H9 (cell line): ENCODE data around the gene SNAI3. TPM values are rescaled to one million over a fixed set of nuclear protein-coding genes. Genes with fewer than 3 reads are reported as not detected.

Experiments used
- DNase-seq: peaks from one replicate; pipeline ENCODE4 v3.0.0-alpha.2; 2017
- H2AFZ ChIP-seq: one replicate; pipeline ENCODE4 v1.6.1; 2013; ENCODE audit warnings: mild to moderate bottlenecking, low read length, control low read depth, moderate library complexity
- H2AK5ac ChIP-seq: 2 replicates; pipeline ENCODE4 v1.6.1; 2013; ENCODE audit warnings: low read length, control low read depth, mixed read lengths; ENCODE audit not compliant: insufficient read length
- H2BK120ac ChIP-seq: one replicate; pipeline ENCODE4 v1.6.1; 2013; ENCODE audit warnings: low read depth, mild to moderate bottlenecking, low read length, control low read depth, inconsistent platforms; ENCODE audit not compliant: poor library complexity, severe bottlenecking
- H2BK12ac ChIP-seq: 2 replicates; pipeline ENCODE4 v1.6.1; 2013; ENCODE audit warnings: low read length, control low read depth, mixed read lengths, low read depth; ENCODE audit not compliant: insufficient read length
- H2BK15ac ChIP-seq: 2 replicates; pipeline ENCODE4 v1.6.1; 2013; ENCODE audit warnings: low read depth, low read length, control low read depth
- H2BK20ac ChIP-seq: one replicate; pipeline ENCODE4 v1.6.1; 2013; ENCODE audit warnings: low read depth, mild to moderate bottlenecking, low read length, control low read depth, inconsistent platforms; ENCODE audit not compliant: poor library complexity, severe bottlenecking
- H2BK5ac ChIP-seq: 2 replicates; pipeline ENCODE4 v1.6.1; 2013; ENCODE audit warnings: low read length, control low read depth, mixed read lengths; ENCODE audit not compliant: insufficient read length
- H3K14ac ChIP-seq: 2 replicates; pipeline ENCODE4 v1.6.1; 2013; ENCODE audit warnings: low read length, control low read depth; ENCODE audit not compliant: insufficient read depth
- H3K18ac ChIP-seq: 2 replicates; pipeline ENCODE4 v1.6.1; 2013; ENCODE audit warnings: low read depth, mild to moderate bottlenecking, mixed read lengths, low read length, control low read depth; ENCODE audit not compliant: insufficient read length
- H3K23ac ChIP-seq: 2 replicates; pipeline ENCODE4 v1.6.1; 2013; ENCODE audit warnings: low read length, control low read depth, mixed read lengths, low read depth; ENCODE audit not compliant: insufficient read length
- H3K23me2 ChIP-seq: 2 replicates; pipeline ENCODE4 v1.6.1; 2013; ENCODE audit warnings: low read depth, mild to moderate bottlenecking, mixed read lengths, low read length, control low read depth; ENCODE audit not compliant: insufficient read length, poor library complexity, severe bottlenecking
- H3K27ac ChIP-seq: 2 replicates; pipeline ENCODE4 v1.5.1; 2013; ENCODE audit warnings: low read length, control low read depth, mixed read lengths, low read depth; ENCODE audit not compliant: insufficient read length
- H3K27me3 ChIP-seq: 2 replicates; pipeline ENCODE4 v1.6.1; 2013; ENCODE audit warnings: low read length, control low read depth, inconsistent platforms; ENCODE audit not compliant: insufficient read depth
- H3K4ac ChIP-seq: 2 replicates; pipeline ENCODE4 v1.6.1; 2013; ENCODE audit warnings: low read depth, mild to moderate bottlenecking, control low read depth, inconsistent platforms, low read length, moderate library complexity
- H3K4me1 ChIP-seq: 2 replicates; pipeline ENCODE4 v1.6.1; 2013; ENCODE audit warnings: low read length, control low read depth, inconsistent platforms; ENCODE audit not compliant: insufficient read depth
- H3K4me2 ChIP-seq: 2 replicates; pipeline ENCODE4 v1.6.1; 2013; ENCODE audit warnings: low read length, control low read depth, mixed read lengths; ENCODE audit not compliant: insufficient read length, insufficient read depth
- H3K56ac ChIP-seq: 2 replicates; pipeline ENCODE4 v1.6.1; 2013; ENCODE audit warnings: low read depth, mild to moderate bottlenecking, mixed read lengths, low read length, control low read depth; ENCODE audit not compliant: insufficient read length
- H3K79me1 ChIP-seq: 2 replicates; pipeline ENCODE4 v1.6.1; 2013; ENCODE audit warnings: low read depth, mild to moderate bottlenecking, moderate library complexity, low read length, control low read depth, inconsistent platforms; ENCODE audit not compliant: insufficient read depth, poor library complexity, severe bottlenecking
- H3K79me2 ChIP-seq: 2 replicates; pipeline ENCODE4 v1.6.1; 2013; ENCODE audit warnings: low read length, control low read depth, inconsistent platforms; ENCODE audit not compliant: insufficient read depth
- H3K9ac ChIP-seq: 2 replicates; pipeline ENCODE4 v1.6.1; 2013; ENCODE audit warnings: low read length, control low read depth, mixed read lengths; ENCODE audit not compliant: insufficient read length; ENCODE audit errors: extremely low read depth
- H3K9me3 ChIP-seq: one replicate; pipeline ENCODE4 v1.6.1; 2013; ENCODE audit warnings: low read depth, low read length, inconsistent platforms; ENCODE audit not compliant: control insufficient read depth
- H3T11ph ChIP-seq: one replicate; pipeline ENCODE4 v1.6.1; 2013; ENCODE audit warnings: mild to moderate bottlenecking, low read length, control low read depth, inconsistent platforms
- H4K20me1 ChIP-seq: one replicate; pipeline ENCODE4 v1.6.1; 2013; ENCODE audit not compliant: control insufficient read depth, insufficient read length, insufficient read depth
- H4K5ac ChIP-seq: 2 replicates; pipeline ENCODE4 v1.6.1; 2013; ENCODE audit warnings: low read depth, mild to moderate bottlenecking, mixed read lengths, low read length, control low read depth; ENCODE audit not compliant: insufficient read length
- H4K8ac ChIP-seq: replicated peaks from 2 replicates; pipeline ENCODE4 v1.6.1; 2013; ENCODE audit warnings: low read length, control low read depth, mixed read lengths, low read depth; ENCODE audit not compliant: insufficient read length
- H4K91ac ChIP-seq: 2 replicates; pipeline ENCODE4 v1.6.1; 2013; ENCODE audit warnings: low read depth, mild to moderate bottlenecking, moderate library complexity, mixed read lengths, low read length, control low read depth; ENCODE audit not compliant: insufficient read length
- H3K27ac Mint-ChIP-seq, 3 experiments: 2 replicates in 2 of 3; 3 replicates in 1 of 3; pipeline ENCODE4 v1.8.0; 2020 to 2021; ENCODE audit warnings: mixed read lengths in 3 of 3, mild to moderate bottlenecking in 1 of 3, moderate library complexity in 1 of 3
- H3K27me3 Mint-ChIP-seq: 2 replicates; pipeline ENCODE4 v1.8.0; 2021; ENCODE audit warnings: low read depth, mild to moderate bottlenecking, moderate library complexity, mixed read lengths
- H3K36me3 Mint-ChIP-seq, 3 experiments: 2 replicates in 2 of 3; 3 replicates in 1 of 3; pipeline ENCODE4 v1.8.0; 2020 to 2021; ENCODE audit warnings: low read depth in 3 of 3, mixed read lengths in 3 of 3; ENCODE audit not compliant: insufficient read depth in 1 of 3
- H3K4me1 Mint-ChIP-seq, 2 experiments: 2 replicates each; pipeline ENCODE4 v1.8.0; 2020; ENCODE audit warnings: mixed read lengths in 2 of 2
- H3K4me3 Mint-ChIP-seq, 2 experiments: 2 replicates in 1 of 2; 3 replicates in 1 of 2; pipeline ENCODE4 v1.8.0; 2020 to 2021; ENCODE audit warnings: mild to moderate bottlenecking in 2 of 2, mixed read lengths in 2 of 2, moderate library complexity in 1 of 2
- H3K9me3 Mint-ChIP-seq, 2 experiments: 2 replicates in 1 of 2; 3 replicates in 1 of 2; pipeline ENCODE4 v1.8.0; 2020; ENCODE audit warnings: mild to moderate bottlenecking in 2 of 2, mixed read lengths in 2 of 2, moderate library complexity in 1 of 2
- CTCF ChIP-seq: fragments of 200-600 bp; sonication (generic); conservative IDR thresholded peaks from 3 replicates; pipeline ENCODE4 v1.8.0; 2021; ENCODE audit warnings: antibody characterized with exemption, mild to moderate bottlenecking
- WGBS: extraction: QIAGEN DNeasy Blood & Tissue Kit; methylation state at CpG from one replicate; pipeline ENCODE4 v1.1.7; 2013; ENCODE audit warnings: missing lambda C conversion rate, low lambda C conversion rate, mixed read lengths; ENCODE audit not compliant: insufficient read length; ENCODE audit errors: extremely low coverage; 5-methylcytosine and 5-hydroxymethylcytosine counted together
- total RNA-seq: library from RNA; stranded (reverse); gene quantifications from 2 replicates; pipeline ENCODE4 v1.2.1, GENCODE V29; 2021

Gene SNAI3
- total RNA-seq, 1 experiment from 2014 or later, result 3.2 TPM

GRCh38 chr16:88673716-88674379 lies 12.5 kb downstream of the SNAI3 start:
- WGBS, result no CpG with 5 or more reads among the region's 19 CpGs
- no peaks in the 10 kb centered on the region for H3K79me1 ChIP-seq
- no peak for TF ChIP-seq CTCF
- no peaks in the 10 kb centered on the region for H3K9me3 ChIP-seq
- Mint-ChIP-seq H3K36me3 (peaks cover 0 to 13% (median under 1%) of the 10 kb centered on the region in 3 experiments; a peak in 4 of 7 replicates), H3K9me3 (0 out of 5 replicates have a peak, but pooled peaks cover 0 to under 1% of the 10 kb centered on the region in 2 experiments), H3K4me1 (peaks cover 6 to 7% of the 10 kb centered on the region in 2 experiments), H3K27ac (no peak overlapping the region), H3K4me3 (no peak overlapping the region), H3K27me3 (no peaks in the 10 kb centered on the region; the same call in 1 of the 2 replicates)
- no peaks in the 10 kb centered on the region for H3K79me2 ChIP-seq
- H3K56ac ChIP-seq, result no peak overlapping the region
- DNase-seq, result no peak
- no peak overlapping the region for H3K27ac ChIP-seq
- no peak overlapping the region for H2BK120ac ChIP-seq
- H2BK15ac ChIP-seq, result no peak overlapping the region
- H3K9ac ChIP-seq, result no peak overlapping the region
- H2BK12ac ChIP-seq, result no peak overlapping the region
- H2AFZ ChIP-seq, result no peak overlapping the region
- H3K27me3 ChIP-seq, result no peaks in the 10 kb centered on the region
- H2AK5ac ChIP-seq, result no peak overlapping the region
- H4K8ac ChIP-seq, result no peak overlapping the region
- no peak overlapping the region for H3K4me2 ChIP-seq
- no peak overlapping the region for H2BK20ac ChIP-seq
- H3K4ac ChIP-seq, result no peak overlapping the region
- no peak overlapping the region for H3K23ac ChIP-seq
- no peaks in the 10 kb centered on the region for H4K20me1 ChIP-seq
- H3K4me1 ChIP-seq, result no peaks in the 10 kb centered on the region
- H3T11ph ChIP-seq, result no peak overlapping the region
- H3K14ac ChIP-seq, result no peak overlapping the region
- no peak overlapping the region for H4K91ac ChIP-seq
- no peaks in the 10 kb centered on the region for H3K23me2 ChIP-seq
- H4K5ac ChIP-seq, result no peak overlapping the region
- no peak overlapping the region for H3K18ac ChIP-seq
- no peak overlapping the region for H2BK5ac ChIP-seq
